Omental fat pad (tissue), 4 donors: ENCODE data around the gene GSKIP. TPM values are rescaled to one million over a fixed set of nuclear protein-coding genes. Genes with fewer than 3 reads are reported as not detected.

Source experiments
- ATAC-seq: fragments of 150-250 bp; one replicate; pipeline ENCODE4 v1.9.1; 2016; ENCODE audit warnings: mild to moderate bottlenecking, moderate library complexity; ENCODE audit not compliant: low FRiP score
- DNase-seq: peaks from one replicate; pipeline ENCODE4 v3.0.0-alpha.2; 2019; ENCODE audit warnings: low spot score
- total RNA-seq, 4 donors: library from RNA; depleted of rRNA; stranded (reverse); fragments of >200 nt; gene quantifications; one replicate each; pipeline ENCODE4 v1.1.0, GENCODE V29; 2016
- TF ChIP-seq, protein P1 (sequence below), 3 donors: fragments of 450-650 bp; IDR thresholded peaks; one replicate each; pipeline ENCODE4 v1.5.1; 2016 to 2017; ENCODE audit warnings: antibody characterized with exemption in 3 of 3, mild to moderate bottlenecking in 3 of 3, moderate library complexity in 2 of 3

The GSKIP gene
- total RNA-seq, 4 donors from 2014 or later, result 10.6 to 32.8 (median 16.4) TPM

DNA sequence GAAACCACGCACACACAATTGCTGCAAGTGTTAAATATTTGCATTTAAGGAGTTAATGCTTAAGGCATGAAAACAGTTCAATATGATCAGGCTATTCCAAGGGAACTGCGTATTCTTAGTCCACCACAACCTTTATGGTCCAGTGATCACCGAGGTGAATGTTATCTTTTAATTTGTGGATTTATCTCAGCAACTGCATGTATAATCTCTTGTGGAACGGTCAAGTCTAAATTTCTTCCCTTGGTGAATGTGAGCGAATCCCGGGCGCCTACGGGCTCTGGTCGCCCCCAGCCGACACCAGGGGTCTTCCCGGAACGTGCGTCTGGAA lies 27.6 kb downstream of the GSKIP start:
- ATAC-seq (no peak), DNase-seq (no peak)
- TF ChIP-seq, protein P1, sequence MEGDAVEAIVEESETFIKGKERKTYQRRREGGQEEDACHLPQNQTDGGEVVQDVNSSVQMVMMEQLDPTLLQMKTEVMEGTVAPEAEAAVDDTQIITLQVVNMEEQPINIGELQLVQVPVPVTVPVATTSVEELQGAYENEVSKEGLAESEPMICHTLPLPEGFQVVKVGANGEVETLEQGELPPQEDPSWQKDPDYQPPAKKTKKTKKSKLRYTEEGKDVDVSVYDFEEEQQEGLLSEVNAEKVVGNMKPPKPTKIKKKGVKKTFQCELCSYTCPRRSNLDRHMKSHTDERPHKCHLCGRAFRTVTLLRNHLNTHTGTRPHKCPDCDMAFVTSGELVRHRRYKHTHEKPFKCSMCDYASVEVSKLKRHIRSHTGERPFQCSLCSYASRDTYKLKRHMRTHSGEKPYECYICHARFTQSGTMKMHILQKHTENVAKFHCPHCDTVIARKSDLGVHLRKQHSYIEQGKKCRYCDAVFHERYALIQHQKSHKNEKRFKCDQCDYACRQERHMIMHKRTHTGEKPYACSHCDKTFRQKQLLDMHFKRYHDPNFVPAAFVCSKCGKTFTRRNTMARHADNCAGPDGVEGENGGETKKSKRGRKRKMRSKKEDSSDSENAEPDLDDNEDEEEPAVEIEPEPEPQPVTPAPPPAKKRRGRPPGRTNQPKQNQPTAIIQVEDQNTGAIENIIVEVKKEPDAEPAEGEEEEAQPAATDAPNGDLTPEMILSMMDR (IDR thresholded peaks at IDR 0.05), result no peak

DNA sequence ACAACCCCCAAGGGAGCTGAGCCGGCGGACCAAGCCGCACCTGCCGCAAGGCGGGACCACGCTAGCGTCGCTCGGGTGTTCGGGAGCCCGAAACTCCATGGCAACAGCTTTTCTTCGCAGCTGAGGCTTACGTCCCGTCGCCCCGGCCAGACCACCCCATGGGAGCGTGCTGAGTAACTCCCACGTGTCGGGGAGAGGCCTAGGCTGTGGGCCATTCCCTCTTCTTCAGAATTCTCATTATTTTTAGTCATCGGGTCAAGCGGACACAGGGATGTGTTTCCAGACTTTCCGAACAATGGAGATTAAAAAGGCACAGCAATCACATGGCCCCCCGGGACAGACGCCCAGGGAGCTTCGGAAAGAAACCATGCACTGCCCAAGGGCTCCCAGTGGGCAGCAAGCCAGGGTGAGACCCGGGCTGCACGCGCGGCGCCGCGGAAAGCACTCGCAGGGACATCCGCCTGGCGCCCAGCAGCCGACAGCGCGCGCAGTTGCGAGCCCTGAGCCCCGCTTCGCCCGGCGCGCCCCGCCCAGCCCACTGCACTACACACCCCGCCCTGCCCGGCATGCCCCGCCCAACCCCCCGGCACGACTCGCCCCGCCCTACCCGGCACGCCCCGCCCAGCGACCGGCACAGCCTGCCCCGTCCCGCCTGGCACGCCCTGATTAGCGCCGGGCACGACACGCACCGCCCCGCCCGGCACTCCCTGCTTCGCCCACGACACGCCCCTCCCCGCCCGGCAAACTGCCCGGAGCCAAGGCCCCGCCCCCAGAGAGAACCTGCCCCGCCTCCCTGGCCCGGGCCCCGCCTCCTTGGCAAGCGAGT lies 28.2 kb downstream of the GSKIP start:
- peak; percentile 99 for ATAC-seq
- DNase-seq, result peak; percentile 95
- TF ChIP-seq, protein P1 (IDR thresholded peaks at IDR 0.05), result no peak

GRCh38 chr14:96393071-96393691 lies 29.9 kb downstream of the GSKIP start:
- TF ChIP-seq, protein P1 (IDR thresholded peaks at IDR 0.05), result no peak
- ATAC-seq, result no peak
- DNase-seq, result no peak

GRCh38 chr14:96394047-96394815 lies 30.9 kb downstream of the GSKIP start:
- TF ChIP-seq, protein P1 (IDR thresholded peaks at IDR 0.05), result no peak
- no peak for ATAC-seq
- no peak for DNase-seq

DNA sequence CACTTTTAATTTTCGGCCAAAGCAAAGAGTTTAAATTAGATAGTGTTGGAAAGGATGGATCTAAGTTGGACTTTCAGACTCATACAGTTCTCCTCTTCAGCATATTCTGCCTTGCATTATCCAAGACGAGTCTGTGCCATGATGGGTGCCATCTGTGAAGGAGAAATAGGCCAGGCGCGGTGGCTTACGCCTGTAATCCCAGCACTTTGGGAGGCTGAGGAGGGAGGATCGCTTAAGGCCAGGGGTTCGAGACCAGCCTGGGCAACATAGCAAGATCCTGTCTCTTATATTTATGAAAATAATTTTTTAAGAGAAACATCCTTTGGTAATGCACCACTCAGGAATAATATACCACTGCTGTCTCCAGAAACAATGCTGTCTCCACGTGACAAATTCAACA lies 35.1 kb downstream of the GSKIP start:
- no peak for DNase-seq

GRCh38 chr14:96398921-96399320 lies 35.6 kb downstream of the GSKIP start:
- TF ChIP-seq, protein P1 (IDR thresholded peaks at IDR 0.05), result no peak
- DNase-seq (no peak), ATAC-seq (no peak)

More for the DNA sequence above, 35.1 kb downstream of the GSKIP start:
- ATAC-seq, result no peak
- TF ChIP-seq, protein P1 (IDR thresholded peaks at IDR 0.05), result no peak
